Left renal pelvis (tissue), 4 donors: ENCODE results near the gene ADAM33. TPM values are rescaled to one million over a fixed set of nuclear protein-coding genes. Genes with fewer than 3 reads are reported as not detected.

Experiments used
- DNase-seq, 4 donors: peaks; one replicate each; pipeline ENCODE4 v3.0.0-alpha.2; 2013; ENCODE audit warnings: low read depth in 4 of 4, low spot score in 3 of 4
- polyA plus RNA-seq, 4 donors: library from polyadenylated mRNA; unstranded; fragments of 120-200 nt; gene quantifications; one replicate each; pipeline ENCODE4 v1.2.1, GENCODE V29; 2013; ENCODE audit not compliant: insufficient read length in 4 of 4

ADAM33 gene
- polyA plus RNA-seq, 4 donors = 7.3 to 77.0 (median 13.6) TPM

DNA sequence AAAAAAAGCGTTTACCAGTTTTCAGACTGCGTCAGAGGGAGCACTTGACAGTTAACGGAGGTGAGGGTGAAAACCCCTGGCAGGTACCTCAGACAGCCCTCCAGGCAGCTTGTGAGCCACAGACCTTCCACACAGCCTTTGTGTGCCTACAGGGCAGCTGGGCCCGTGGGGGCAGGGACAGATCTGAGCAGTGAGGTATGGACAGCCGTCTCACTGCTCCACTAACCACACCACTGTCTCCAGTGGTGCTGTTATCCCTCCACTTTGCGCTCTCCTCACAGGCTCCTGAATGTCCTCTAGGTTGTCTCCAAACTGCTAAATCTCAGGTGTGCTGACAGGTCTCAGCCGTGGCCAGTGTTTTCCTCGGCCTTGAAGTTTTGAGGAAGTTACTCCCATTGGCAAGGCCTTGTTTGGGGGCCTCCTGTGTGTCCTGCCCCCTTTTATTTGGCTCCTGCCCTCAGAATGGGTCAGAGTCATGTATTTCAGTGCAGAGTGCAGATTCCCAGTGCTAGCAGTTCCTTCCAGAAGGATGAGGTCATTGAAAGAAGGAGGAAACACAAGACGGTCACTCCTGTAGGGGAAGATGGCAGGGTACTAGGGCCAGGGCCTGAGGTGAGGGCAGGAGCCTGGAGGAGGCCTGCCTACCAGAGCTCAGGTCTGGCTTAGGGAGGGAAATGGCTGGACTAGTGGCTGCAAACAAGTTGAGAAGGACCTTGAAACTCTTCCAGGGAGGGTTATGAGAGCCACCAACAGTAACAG lies 30.4 kb downstream of the ADAM33 start:
- no peak for DNase-seq

GRCh38 chr20:3648951-3649350 lies 32.9 kb downstream of the ADAM33 start:
- no peak for DNase-seq

GRCh38 chr20:3647473-3647872 lies 34.3 kb downstream of the ADAM33 start:
- no peak for DNase-seq

DNA sequence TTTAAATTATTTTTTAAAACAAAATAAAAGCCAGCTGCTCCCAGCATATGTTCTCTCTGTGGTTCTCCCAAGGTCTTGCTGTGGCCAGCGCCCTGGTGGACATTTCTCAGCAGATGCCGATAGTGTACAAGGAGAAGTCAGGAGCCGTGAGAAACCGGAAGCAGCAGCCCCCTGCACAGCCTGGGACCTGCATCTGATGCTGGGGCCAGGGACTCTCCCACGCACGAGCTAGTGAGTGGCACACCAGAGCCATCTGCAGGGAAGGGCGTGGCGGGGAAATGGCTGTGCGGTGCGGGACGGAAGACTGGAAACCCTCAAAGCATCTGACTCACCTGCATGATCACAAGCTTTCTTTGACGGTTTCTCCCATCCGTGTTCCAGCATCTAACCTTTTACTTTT lies 35.2 kb downstream of the ADAM33 start:
- DNase-seq = no peak

DNA sequence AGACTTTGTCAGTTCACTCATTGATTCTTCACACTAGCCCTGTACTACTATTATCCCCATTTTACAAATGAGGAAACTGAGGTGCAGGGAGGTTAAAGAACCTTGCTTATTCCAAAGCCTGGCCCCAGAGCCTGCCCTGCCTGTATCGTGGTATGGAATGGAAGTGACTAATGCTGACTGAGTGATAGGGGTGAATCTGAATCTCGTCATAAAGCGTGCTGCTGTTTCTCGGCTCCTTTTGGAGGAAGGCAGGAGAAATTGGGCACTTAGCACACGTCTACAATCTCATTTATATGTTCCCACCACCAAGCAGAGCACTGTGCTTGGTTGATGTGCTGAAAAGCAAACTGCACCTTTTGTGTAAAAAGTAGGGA lies 35.8 kb downstream of the ADAM33 start:
- no peak for DNase-seq

DNA sequence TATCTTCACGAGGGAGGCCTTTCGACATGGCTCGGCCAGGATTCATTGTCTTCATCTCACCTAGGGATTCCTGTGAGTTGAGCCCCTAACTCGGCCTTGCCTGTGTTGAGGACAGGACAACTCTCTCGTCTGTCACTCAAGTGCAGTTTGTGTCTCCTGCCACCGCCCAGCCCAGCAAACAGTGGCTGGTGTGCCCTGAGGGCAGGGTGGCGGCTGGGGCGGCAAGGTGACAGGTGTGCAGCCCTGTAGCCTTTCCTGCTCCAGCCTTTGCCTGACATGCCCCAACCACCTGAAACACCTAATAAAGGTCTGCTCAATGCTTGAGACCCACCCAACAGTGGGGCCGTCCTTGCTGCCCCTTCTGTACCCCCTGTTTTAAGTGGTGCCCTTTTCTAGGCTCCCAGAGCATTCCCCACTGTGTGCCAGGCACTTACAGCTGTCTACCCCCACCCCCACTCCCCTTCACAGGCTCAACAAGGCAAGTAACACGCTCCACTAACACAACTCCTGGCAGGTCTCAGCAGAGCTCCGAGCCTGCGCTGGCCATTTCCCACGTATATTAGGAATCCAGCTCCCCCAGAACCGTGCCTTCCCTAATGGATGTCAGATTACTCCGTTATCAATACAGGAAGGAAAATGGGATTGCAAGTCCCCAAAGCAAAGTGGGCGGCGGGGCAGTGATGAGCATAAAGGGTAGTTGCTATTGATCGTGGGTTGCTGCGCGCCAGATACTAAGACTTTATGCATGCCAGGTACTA lies 36.3 kb downstream of the ADAM33 start:
- no peak for DNase-seq

DNA sequence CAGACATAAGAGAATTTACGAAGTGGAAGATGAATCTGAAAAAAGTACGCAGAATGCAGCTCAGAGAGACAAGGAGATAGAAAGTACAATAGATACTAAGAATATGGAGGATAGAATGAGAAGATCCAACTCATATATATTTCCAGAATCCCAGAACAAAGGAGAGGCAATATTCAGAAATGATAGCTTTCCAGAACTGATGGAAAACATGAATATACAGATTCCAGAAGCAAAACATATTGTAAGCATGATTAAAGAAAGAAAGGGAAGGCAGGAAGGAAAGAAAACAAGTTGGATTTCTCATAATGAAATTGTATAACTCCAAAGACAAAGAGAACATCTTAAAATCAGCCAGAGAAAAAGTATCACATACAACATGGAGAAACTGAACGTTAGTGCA lies 41.6 kb downstream of the ADAM33 start:
- DNase-seq = no peak

DNA sequence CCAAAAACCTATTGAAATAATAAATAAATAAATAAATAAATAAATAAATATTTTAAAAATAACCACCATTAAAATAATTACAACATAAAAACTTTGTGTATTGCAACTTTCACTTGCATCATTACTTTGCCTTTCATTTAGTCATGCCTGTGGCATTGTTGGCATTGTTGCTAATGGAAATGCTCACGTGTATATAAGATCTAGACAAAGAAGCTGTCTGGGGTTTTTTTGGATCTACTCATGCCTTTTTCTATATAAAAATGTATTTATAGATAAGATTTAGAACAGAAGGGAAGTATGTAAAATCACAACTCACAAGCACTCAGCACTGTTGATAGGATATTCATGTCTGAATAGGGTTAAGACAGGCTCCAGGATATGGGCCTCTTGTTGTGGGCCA lies 46.5 kb downstream of the ADAM33 start:
- no peak for DNase-seq

GRCh38 chr20:3633913-3634478 lies 47.8 kb downstream of the ADAM33 start:
- DNase-seq = no peak

- DNase-seq = no peak
Observed at GRCh38 chr20:3632311-3633004, 49.4 kb downstream of the ADAM33 start.

DNA sequence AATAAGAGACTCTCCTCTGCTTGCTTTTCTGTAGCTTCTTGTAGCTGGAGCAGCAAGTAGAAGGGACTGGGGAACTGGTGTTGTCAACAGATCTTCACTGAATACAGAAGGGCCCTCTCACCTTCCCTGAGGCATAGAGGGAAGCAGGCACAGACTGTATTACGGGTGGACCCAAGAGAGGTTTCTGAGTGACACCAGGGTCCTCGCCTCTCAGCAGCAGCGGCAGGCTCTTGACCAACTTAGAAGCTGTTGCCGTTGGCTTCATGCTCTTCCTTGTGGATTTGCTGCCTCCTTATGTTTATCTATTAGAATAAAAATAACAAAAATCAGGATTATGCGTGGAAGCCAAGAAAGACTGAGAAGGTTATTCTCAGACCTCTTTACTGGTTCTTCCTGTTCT lies 50.3 kb downstream of the ADAM33 start:
- no peak for DNase-seq

DNA sequence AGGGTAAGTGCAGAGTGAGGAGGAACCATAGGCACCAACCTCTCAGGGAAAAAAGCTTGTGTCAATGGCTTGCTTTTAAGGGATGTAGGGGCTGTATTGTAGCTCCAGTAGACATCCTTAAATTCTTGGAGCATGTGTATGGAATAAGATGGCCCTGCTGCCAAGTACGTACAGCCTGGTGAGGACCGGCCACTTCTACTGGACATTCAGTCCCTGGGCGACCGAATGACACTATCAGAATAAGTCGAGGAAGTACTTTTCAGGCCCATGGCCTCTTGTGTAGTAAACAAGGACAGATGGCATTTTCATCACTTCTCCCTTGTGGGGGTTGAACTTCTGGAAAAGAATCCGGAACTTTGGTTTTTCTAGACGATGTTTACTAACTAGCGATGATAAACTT lies 51.4 kb downstream of the ADAM33 start:
- DNase-seq = no peak

- no peak for DNase-seq
Observed at GRCh38 chr20:3629893-3630292, 51.9 kb downstream of the ADAM33 start.

- no peak for DNase-seq
Observed at GRCh38 chr20:3628502-3629314, 53.1 kb downstream of the ADAM33 start.

DNA sequence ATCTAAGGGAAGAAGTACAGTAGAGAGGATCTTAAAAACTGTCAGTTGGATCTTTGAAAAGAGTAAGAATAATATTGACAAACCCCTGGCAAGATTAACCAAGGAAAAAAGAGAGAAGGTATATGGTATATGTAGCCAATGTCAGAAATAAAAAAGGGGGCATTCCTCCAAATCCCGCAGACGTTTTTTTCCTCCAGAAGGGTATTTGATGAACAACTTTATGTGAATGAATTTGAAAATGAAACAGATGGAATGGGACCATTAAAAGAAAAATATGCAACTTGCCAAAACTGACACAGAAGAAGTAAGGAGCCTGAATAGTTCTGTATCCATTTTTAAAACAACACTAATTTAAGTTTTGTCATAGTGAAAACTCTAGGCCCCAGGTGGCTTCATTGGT lies 54.3 kb downstream of the ADAM33 start:
- DNase-seq = no peak

DNA sequence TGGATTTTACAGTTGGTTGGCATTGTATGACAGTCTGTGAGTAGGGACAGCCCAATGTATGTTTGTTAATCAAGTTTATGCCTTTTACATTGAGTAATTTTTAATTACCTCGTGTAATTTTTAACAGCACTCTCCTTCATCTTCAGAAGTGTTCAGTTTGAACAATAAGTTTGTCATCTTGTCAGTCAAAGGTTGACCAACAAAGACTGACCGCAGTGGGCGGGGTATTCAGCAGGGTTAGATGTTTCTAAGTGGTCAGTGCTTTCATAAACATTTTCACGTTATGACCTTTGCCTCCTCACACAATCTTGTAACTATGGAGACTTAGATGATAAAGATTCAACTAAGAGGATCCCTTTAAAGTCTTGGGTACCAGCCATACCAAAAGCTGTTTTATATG lies 59.4 kb downstream of the ADAM33 start:
- DNase-seq = no peak

GRCh38 chr20:3621111-3621510 lies 60.7 kb downstream of the ADAM33 start:
- DNase-seq = no peak
